HG03571 (cell line): Measurements from ENCODE around the gene SCN4A.
"Not testable (repeated sequence)": the region's sequence is repeated elsewhere in the genome, so short reads cannot be mapped to it uniquely, and the experiment has no call there.

ENCODE experiments used
- ATAC-seq: cut with Tn5 transposase; IDR thresholded peaks from one replicate; pipeline ENCODE4 v1.9.1; 2021; ENCODE audit not compliant: unreplicated experiment

The SCN4A gene

DNA sequence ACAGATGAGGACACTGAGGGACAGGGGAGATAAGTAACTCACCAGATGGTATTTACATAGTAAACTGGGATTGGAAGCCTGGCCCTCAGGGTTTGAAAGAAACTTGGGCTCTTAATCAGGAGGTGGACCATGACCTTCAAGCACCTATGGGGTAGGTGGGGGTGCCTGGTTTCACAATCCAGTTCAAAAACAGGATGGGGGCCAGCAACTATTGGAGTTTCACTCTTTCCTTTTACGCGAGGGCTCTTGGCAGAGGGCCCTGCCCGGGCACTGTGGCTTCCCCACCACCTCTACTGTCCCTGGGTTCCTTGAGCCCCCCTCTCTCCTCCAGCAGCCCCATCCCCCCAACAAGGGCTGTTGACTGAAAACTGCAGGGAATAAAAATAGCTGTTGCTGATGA lies 14.1 kb upstream of the SCN4A start:
- ATAC-seq, result no peak

DNA sequence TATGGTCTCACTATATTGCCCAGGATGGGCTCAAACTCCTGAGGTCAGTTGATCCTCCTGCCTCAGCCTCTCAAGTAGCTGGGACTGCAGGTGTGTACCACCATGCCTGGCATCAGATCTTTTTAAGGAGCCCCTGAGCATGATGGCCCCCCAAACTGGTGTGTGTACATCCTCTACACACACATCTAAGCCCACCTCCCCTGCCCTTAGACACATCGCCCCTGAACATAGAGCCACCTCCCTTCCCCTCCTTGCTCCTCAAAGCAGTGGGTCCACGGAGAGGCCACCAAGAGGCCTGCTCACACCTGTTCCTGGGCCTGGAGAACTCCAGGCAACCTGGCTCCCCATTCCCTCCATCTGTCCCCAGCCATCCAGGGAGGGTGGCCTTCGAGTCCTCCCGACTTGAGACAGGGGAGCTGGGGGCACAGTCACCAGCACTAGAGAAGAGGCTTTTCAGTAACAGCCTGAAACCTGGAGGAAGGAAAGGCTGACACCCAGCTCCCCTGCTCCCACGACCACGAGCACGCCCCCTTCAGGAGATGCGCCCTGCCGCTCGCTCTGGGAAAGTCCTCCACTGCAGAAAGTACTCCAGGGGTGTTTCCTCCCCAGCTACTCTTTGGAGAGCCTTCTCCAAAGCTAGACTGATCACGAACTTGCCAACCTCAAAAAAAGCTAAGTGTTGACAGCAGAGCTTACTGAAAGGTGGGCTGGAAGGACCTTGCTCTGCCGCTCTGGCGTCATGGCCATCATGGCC lies 12.8 kb upstream of the SCN4A start:
- ATAC-seq, result no peak

- no peak for ATAC-seq
These were observed 12.1 kb upstream of the SCN4A start for GRCh38 chr17:63984651-63985386.

GRCh38 chr17:63984236-63984635 lies 11.5 kb upstream of the SCN4A start:
- ATAC-seq, result no peak

DNA sequence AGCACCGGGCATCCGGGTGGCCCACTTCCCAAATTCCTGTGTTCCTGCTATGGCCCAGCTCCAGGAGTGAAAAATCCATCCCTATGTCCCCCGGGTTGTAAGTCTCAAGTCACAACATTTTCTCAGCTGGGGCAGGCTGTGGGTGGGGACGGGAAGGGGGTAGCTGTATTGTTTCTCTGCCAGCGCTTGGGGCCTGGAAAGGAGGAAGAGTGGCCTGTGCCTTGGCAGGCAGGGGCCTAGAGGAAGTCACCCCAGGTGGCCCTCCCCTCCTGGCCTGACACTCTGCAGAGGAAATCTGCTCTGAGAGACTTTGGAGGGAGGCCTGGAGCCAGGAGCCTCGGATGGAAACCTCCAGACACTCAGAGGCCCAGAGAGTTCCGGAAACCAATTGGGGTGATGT lies 10.6 kb upstream of the SCN4A start:
- ATAC-seq, result no peak

DNA sequence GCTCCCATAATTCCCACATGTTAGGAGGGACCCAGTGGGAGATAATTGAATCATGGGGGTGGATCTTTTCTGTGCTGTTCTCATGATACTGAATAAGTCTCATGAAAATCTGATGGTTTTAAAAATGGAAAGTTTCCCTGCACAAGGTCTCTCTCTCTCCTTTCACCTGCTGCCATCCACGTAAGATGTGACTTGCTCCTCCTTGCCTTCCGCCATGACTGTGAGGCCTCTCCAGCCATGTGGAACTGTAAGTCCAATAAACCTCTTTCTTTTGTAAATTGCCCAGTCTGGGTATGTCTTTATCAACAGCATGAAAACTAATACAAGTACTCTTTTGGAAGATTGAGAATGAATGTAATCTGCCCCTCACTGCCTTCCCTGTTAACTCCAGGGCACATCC lies 9.9 kb upstream of the SCN4A start:
- not testable (repeated sequence) for ATAC-seq

DNA sequence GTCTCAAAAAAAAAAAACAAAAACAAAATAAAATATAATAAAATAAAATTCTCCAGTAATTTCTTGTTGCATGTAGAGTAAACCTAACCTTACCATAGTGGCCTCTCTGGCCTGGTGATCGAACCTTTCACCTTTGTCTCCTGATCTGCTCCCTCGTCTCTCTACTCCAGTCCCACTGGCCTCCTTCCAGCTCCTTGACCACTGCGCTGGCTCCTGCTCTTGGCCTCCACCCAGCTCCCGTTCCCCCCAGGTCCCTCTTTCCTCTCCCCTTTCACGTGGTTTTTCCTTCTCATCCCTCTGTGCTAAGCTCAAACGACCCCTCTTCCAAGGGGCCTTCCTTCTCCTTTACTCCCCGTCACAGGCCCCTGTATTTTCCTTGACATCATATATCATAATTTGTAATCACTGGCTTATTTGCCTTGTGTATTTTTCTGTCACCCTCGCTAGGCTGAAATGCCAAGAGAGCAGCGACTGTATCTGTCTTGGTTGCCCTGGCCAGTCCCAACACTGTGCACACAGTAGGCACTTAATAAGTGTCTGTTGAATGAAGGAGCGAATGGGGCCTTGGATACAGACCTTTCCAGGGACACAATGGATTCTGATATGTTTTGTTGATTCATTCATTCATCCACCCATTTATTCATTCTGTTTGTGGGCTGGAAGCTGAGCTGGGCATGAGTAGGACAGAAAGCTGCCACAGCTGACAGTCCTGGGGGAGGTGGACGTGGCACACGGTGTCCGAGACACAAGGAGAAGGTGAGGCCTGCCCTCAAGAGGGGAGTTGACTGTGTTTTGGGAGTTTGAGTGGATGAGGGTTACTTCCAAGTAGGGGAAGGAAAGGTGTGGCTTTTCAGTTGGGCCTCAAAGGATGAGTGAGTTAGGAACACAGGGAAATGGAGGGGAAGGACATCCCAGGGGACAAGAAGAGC lies 5.8 kb upstream of the SCN4A start:
- ATAC-seq, result no peak

- no peak for ATAC-seq
These were observed 4.0 kb upstream of the SCN4A start for GRCh38 chr17:63976702-63977101.

DNA sequence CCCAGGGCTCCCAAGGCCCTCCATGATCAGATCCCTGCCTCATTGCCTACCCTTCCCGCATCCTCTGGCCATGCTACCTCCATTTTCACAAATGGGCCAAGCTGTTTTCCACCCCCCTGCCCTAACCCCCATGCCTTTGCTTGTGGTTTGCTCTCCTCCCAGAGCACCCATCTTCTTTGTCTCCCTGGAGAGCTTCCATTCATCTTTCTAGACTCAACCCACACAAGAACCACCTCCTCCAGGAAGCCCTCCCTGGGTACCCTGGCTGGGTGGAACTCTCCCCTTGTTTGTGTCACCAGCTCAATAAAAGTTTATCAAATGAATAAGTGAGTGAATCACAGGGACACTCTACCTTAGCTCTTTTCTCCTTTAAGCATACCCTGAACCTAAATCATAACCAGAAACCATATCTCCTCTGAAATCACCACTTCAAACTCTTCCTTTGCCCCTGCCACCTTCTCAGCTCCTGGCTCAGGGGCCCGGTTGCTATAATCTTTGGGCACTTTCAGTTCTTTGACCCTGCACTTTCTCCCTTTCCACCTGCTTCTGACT lies 2.9 kb upstream of the SCN4A start:
- no peak for ATAC-seq

- ATAC-seq, result no peak
These were observed 2.0 kb upstream of the SCN4A start for GRCh38 chr17:63974594-63975192.

DNA sequence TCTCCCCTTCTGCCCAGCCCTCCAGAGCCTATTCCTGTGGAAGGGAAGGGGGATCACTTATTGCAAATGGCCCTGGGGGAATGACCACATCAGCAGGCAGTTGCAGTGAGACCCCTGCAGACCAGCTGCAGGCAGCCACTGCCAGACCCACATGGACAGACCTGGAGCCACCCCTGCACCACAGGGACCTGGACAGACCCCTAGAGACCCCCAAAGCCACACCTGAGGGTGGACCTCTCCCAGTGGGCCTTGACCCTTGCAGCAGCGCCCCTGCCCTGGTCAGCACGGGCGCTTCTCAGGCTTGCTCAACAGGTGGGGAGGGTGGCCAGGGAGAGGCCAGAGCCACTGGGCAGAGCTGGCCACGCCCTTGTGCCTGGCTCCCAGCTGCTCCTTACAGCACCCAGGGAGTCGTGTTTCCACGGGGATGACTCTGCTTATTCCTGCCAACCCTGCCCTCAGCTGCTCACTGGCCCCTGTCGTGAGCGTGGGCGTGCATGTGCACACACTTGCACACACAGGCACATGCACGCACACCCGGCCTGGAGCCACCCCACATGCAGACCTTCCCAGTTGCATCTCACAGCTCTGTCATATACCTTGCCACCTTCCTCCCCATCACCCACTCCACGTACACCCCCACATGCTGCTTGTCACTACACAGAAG lies 1.3 kb upstream of the SCN4A start:
- ATAC-seq, result no peak

- no peak for ATAC-seq
These were observed 529 bp upstream of the SCN4A start for GRCh38 chr17:63973247-63973646.

GRCh38 chr17:63969278-63969677 lies 3.4 kb downstream of the SCN4A start:
- ATAC-seq, result no peak

- ATAC-seq, result no peak
These were observed 4.8 kb downstream of the SCN4A start for GRCh38 chr17:63967953-63968352.

- ATAC-seq, result no peak
These were observed 6.0 kb downstream of the SCN4A start for GRCh38 chr17:63966646-63967264.

GRCh38 chr17:63963123-63963522 lies 9.6 kb downstream of the SCN4A start:
- no peak for ATAC-seq

DNA sequence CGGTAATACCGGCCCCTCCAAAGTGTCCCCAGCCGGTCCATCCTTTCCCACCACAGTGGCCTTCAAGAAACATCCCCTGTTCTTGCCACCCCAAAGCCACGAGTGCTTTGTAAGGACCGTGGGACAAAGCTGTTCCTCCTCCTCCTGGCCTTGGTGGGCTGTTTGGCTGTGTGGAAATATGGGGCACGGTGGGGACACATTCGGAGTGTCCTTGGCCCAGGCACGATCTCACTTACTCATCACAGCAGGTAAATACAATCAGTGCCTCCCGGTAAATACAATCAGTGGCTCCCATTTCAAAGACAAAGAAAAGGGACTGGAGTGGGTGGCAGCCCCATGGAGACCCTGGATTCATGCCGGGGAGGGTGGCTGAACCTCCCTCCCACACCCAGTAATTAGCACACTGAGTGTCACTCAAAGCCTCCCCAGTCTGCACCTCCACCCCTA lies 10.4 kb downstream of the SCN4A start:
- no peak for ATAC-seq

DNA sequence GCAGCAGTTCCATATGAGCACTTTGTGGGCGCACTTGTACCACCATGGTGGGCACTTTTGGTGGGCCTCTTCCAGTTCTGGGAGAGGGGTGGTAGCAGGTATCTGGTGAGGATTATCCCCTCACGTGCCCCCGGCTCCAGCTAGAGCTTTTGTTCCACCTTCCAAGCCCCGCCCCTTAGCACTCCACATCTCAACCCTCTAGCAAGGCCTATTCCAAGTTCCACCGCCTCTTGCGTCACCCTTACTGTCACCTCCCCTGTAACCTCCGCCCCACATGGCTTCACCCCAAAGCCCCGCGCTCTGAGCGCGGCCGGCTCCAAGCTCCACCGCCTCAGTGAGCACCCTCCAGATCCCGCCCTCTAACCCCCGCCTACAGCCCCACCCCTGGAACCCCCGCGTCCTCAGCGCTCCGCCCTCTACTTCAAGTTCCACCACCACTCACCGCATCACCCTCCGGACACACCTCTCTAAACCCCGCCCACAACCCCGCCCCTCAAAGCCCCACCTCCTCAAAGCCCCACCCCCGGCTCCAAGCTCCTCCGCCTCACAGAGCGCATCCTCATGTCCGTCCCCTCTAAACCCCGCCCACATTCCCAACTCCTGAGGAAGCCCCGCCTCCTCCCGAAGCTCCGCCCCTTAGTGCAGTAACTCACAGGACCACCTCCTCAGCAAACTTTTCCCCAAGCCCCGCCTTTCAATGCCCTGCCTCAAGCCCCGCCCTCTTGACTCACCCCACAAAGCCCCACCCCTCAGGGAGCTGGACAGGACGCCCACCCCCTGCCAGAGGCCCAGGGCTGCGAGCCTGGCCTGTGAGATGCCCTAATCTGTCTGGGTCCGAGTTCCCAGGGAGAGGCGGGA lies 11.1 kb downstream of the SCN4A start:
- no peak for ATAC-seq

GRCh38 chr17:63960430-63960829 lies 12.3 kb downstream of the SCN4A start:
- ATAC-seq, result no peak
